GM12801 (cell line): ENCODE data around the gene TSHZ2.

Experiments
- CTCF ChIP-seq: IDR thresholded peaks from one replicate; pipeline ENCODE4 v1.5.1; 2011; ENCODE audit warnings: control low read depth; ENCODE audit not compliant: insufficient read length; ENCODE audit errors: extremely low read depth

The TSHZ2 gene, protein sequence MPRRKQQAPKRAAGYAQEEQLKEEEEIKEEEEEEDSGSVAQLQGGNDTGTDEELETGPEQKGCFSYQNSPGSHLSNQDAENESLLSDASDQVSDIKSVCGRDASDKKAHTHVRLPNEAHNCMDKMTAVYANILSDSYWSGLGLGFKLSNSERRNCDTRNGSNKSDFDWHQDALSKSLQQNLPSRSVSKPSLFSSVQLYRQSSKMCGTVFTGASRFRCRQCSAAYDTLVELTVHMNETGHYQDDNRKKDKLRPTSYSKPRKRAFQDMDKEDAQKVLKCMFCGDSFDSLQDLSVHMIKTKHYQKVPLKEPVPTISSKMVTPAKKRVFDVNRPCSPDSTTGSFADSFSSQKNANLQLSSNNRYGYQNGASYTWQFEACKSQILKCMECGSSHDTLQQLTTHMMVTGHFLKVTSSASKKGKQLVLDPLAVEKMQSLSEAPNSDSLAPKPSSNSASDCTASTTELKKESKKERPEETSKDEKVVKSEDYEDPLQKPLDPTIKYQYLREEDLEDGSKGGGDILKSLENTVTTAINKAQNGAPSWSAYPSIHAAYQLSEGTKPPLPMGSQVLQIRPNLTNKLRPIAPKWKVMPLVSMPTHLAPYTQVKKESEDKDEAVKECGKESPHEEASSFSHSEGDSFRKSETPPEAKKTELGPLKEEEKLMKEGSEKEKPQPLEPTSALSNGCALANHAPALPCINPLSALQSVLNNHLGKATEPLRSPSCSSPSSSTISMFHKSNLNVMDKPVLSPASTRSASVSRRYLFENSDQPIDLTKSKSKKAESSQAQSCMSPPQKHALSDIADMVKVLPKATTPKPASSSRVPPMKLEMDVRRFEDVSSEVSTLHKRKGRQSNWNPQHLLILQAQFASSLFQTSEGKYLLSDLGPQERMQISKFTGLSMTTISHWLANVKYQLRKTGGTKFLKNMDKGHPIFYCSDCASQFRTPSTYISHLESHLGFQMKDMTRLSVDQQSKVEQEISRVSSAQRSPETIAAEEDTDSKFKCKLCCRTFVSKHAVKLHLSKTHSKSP (N-terminal part only)

DNA sequence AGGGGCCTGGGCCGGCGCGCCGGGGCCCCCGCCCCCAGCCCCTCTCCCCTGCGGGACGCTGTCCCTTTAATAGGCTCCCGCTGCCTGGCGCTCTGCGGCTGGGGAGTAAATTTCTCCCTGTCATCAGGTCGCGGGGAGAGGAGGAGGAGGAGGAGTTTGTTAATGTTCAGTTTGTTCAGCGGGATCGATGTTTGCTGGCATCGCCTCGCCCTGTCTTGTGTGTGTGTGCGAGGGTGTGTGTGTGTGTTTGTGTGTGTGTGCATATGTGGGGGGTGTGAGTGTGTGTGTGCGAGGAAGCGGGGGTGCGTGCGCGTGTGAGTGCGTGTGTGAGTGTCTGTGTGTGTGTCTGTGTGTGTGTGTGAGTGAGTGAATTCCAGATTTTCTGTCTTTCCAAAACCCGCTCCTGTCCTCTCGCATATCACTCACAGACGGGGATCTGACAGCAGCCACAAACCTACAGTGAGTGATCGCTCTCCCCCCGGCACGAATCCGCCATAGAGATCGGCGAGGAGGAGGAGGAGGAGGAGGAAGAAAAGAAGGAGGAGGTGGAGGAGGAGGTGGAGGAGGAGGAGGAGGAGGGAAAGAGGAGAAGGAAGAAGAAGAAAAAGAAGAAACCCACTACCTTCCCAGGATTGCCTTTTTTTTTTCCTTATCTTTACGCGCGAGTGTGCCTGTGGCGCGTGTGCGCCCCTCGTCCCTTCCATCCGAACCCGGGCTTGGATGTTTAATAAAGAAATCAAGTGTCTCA lies at the start of gene TSHZ2:
TSS of gene TSHZ2 (plus strand) at position 169 of the 748 bp plus-strand sequence. CDS start 936 bp downstream, outside the sequence.
- TF ChIP-seq CTCF, result no peak

GRCh38 chr20:52922436-52922835 lies 49.7 kb upstream of the TSHZ2 start:
- no peak for TF ChIP-seq CTCF

GRCh38 chr20:52923123-52923937 lies 48.8 kb upstream of the TSHZ2 start:
- no peak for TF ChIP-seq CTCF

DNA sequence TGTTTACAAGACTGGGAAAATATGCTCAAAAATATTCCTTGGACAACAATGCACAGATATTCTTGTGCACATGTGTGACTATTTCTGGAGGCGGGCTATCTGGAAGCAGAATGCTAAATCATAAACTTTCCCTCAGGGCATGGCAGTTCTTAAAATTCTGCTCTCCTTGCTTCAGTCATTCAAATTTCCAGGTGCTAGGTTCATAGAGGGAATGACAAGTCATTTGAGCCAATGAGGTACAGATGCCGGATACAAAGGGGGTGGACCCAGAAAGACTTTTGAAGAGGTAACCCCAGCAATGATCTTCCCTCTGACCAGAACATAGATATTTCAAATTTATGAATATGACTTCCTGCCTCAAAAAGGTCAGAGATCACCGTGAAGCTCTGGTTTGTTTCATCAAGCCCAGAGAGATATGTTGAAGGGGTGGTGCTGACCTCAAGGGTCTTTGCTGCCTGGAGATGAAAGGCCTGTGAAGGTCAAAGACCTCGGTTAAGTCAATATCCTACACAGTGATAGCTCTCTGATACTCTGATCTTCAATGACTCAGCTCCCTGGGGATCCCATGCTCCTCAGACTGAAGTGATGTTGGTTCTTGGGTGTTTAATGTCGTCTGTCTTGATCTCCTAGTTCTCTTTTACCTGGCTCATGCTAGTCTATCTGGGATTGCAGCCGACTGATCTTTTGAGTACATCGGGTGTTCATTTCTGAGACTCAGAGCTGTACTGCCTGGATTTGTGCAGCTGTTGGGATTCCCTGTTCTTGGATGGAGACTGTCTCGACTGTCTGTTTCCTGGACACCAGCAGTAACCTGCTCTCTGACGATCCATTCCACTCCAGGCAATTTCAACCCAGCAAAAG lies 47.5 kb upstream of the TSHZ2 start:
- TF ChIP-seq CTCF, result no peak

GRCh38 chr20:52926505-52926904 lies 45.7 kb upstream of the TSHZ2 start:
- TF ChIP-seq CTCF, result no peak

DNA sequence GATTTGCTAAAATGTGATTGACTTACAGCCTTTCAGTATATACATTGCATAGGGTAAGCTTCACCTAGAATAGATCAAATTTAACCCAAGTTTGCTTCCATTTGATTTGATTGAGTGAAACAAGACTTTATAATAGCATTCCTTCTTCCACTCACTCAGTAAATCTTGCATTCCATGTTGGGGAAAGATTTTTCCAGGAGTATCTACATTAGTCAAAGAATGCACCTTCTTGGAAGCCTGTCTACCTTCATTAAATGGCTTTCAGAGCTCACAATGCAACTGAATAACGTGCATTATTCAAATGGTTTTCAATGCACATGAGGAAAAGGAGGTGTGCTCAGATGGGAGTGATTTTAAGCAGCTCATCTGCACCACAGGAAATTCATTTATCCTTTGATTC lies 38.3 kb upstream of the TSHZ2 start:
- TF ChIP-seq CTCF, result no peak
